B cell (primary cell): ENCODE results near the gene CABLES1. TPM values are rescaled to one million over a fixed set of nuclear protein-coding genes. Genes with fewer than 3 reads are reported as not detected.

Source experiments
- ATAC-seq: fragments of 200-7000 bp; cut with Tn5 transposase; one replicate; pipeline ENCODE4 v1.10.0; 2021; ENCODE audit warnings: low read depth, mild to moderate bottlenecking, moderate number of reproducible peaks, moderate library complexity
- CTCF ChIA-PET: fragments of 350-600 bp; sonication (Branson Sonifier 250); formaldehyde crosslinking; loops from one replicate; lab custom pipeline; 2021; ENCODE audit warnings: antibody characterized with exemption, inconsistent platforms; lab: Charles Lee
- POLR2A ChIA-PET: fragments of 350-600 bp; sonication (Branson Sonifier 250); formaldehyde crosslinking; loops from one replicate; lab custom pipeline; 2021; ENCODE audit warnings: antibody characterized with exemption; lab: Charles Lee
- DNase-seq: peaks from one replicate; pipeline ENCODE4 v3.0.0; 2013
- H2AFZ ChIP-seq: 2 replicates; pipeline ENCODE4 v1.6.1; 2012; ENCODE audit warnings: mild to moderate bottlenecking, low read depth, low read length; ENCODE audit not compliant: insufficient read depth, poor library complexity, severe bottlenecking
- H3K27ac ChIP-seq, 2 donors: 1 replicate in 1 of 2; 2 replicates in 1 of 2; pipeline ENCODE4 v1.5.1; 2012 to 2013; ENCODE audit warnings: low read length in 2 of 2, mild to moderate bottlenecking in 2 of 2, moderate library complexity in 1 of 2
- H3K27me3 ChIP-seq, 4 experiments: fragments of 200-600 bp in 1 of 4; sonication (generic) in 1 of 4; replicated peaks in 1 of 4; 1 replicate in 2 of 4; 2 replicates in 2 of 4; pipeline versions ENCODE4 v1.6.1 to v1.7.0; 2013 to 2016; ENCODE audit warnings: low read length in 3 of 4, mild to moderate bottlenecking in 2 of 4, mixed read lengths in 1 of 4, moderate library complexity in 1 of 4; ENCODE audit not compliant: insufficient read depth in 4 of 4, control insufficient read depth in 3 of 4; ENCODE audit errors: control extremely low read depth in 1 of 4
- H3K36me3 ChIP-seq, 2 experiments: replicated peaks in 1 of 2; 1 replicate in 1 of 2; 2 replicates in 1 of 2; pipeline versions ENCODE4 v1.6.1 to v1.7.1; 2013; ENCODE audit warnings: low read length in 1 of 2; ENCODE audit not compliant: insufficient read depth in 2 of 2, control insufficient read depth in 1 of 2; ENCODE audit errors: control extremely low read depth in 1 of 2, extremely low read depth in 1 of 2
- H3K4me1 ChIP-seq, 2 donors: fragments of 200-600 bp in 1 of 2; sonication (generic) in 1 of 2; 1 replicate in 1 of 2; 2 replicates in 1 of 2; pipeline versions ENCODE4 v1.5.1 to v1.6.1; 2013 to 2017; ENCODE audit warnings: low read length in 2 of 2; ENCODE audit not compliant: control insufficient read depth in 2 of 2, insufficient read depth in 2 of 2
- H3K4me2 ChIP-seq: replicated peaks from 2 replicates; pipeline ENCODE3; 2012; ENCODE audit warnings: mild to moderate bottlenecking, low read depth, low read length; ENCODE audit not compliant: poor library complexity, severe bottlenecking
- H3K4me3 ChIP-seq, 5 experiments: fragments of 200-600 bp in 1 of 5; sonication (generic) in 1 of 5; 1 replicate in 3 of 5; 2 replicates in 2 of 5; pipeline versions ENCODE4 v1.5.1 to v1.7.0; 2011 to 2016; ENCODE audit warnings: low read length in 4 of 5, mild to moderate bottlenecking in 4 of 5, low read depth in 2 of 5, control low read depth in 1 of 5, moderate library complexity in 1 of 5; ENCODE audit not compliant: insufficient read depth in 1 of 5; ENCODE audit errors: control extremely low read depth in 1 of 5, extremely low read depth in 1 of 5
- H3K79me2 ChIP-seq: fragments of 200-600 bp; sonication (generic); one replicate; pipeline ENCODE4 v1.6.0; 2016; ENCODE audit warnings: low read length; ENCODE audit not compliant: control insufficient read depth, insufficient read depth
- H3K9ac ChIP-seq: fragments of 200-600 bp; sonication (generic); 2 replicates; pipeline ENCODE4 v1.6.1; 2017; ENCODE audit warnings: mild to moderate bottlenecking, low read length, moderate library complexity
- H3K9me3 ChIP-seq, 3 donors: one replicate each; pipeline versions ENCODE4 v1.6.1 to v1.7.1; 2013; ENCODE audit warnings: low read length in 2 of 3; ENCODE audit not compliant: control insufficient read depth in 2 of 3, insufficient read depth in 1 of 3; ENCODE audit errors: control extremely low read depth in 1 of 3
- H4K20me1 ChIP-seq: 2 replicates; pipeline ENCODE4 v1.6.0; 2012; ENCODE audit warnings: mild to moderate bottlenecking, low read length; ENCODE audit not compliant: insufficient read depth, control insufficient read depth, poor library complexity, severe bottlenecking
- H3K27ac Mint-ChIP-seq: one replicate; pipeline ENCODE4 v1.8.0; 2021; ENCODE audit warnings: mixed read lengths
- H3K27me3 Mint-ChIP-seq: one replicate; pipeline ENCODE4 v1.8.0; 2021; ENCODE audit warnings: mixed read lengths
- H3K4me1 Mint-ChIP-seq: one replicate; pipeline ENCODE4 v1.8.0; 2021; ENCODE audit warnings: mixed read lengths
- H3K4me3 Mint-ChIP-seq: one replicate; pipeline ENCODE4 v1.8.0; 2021; ENCODE audit warnings: mixed read lengths
- H3K9me3 Mint-ChIP-seq: one replicate; pipeline ENCODE4 v1.8.0; 2022; ENCODE audit warnings: mixed read lengths; ENCODE audit not compliant: insufficient read depth
- EZH2 ChIP-seq: IDR thresholded peaks from 2 replicates; pipeline ENCODE4 v1.6.1; 2012; ENCODE audit warnings: borderline replicate concordance, low read depth, mild to moderate bottlenecking, moderate library complexity, low read length; ENCODE audit not compliant: insufficient read depth, poor library complexity, severe bottlenecking
- WGBS: methylation state at CpG from one replicate; pipeline ENCODE4 v1.1.5; 2013; ENCODE audit warnings: missing lambda C conversion rate; ENCODE audit not compliant: insufficient coverage; 5-methylcytosine and 5-hydroxymethylcytosine counted together
- intact Hi-C: fragments of 100-400 bp; cut with micrococcal nuclease; formaldehyde crosslinking; loops from one replicate; pipeline ENCODE4 v1.10.0; 2022
- polyA plus RNA-seq: library from polyadenylated mRNA; depleted of rRNA; stranded (reverse); fragments of >200 nt; gene quantifications from 2 replicates; pipeline ENCODE4 v1.2.3, GENCODE V29; 2012
- total RNA-seq, 2 donors: library from RNA; stranded (reverse); fragments of 120-200 nt in 1 of 2; gene quantifications; 1 replicate in 1 of 2; 2 replicates in 1 of 2; pipeline versions ENCODE4 v1.2.3 to v1.2.4, GENCODE V29; 2013 to 2022
- TF ChIP-seq, protein P1 (sequence below): fragments of 200-600 bp; IDR thresholded peaks from one replicate; pipeline ENCODE4 v1.8.0; 2022; ENCODE audit warnings: antibody characterized with exemption, mild to moderate bottlenecking

Gene CABLES1
- total and polyA plus RNA-seq, 2 donors (not counting 1 experiment from before 2014, with no cell fraction given), result 0.30 to 56.3 TPM

DNA sequence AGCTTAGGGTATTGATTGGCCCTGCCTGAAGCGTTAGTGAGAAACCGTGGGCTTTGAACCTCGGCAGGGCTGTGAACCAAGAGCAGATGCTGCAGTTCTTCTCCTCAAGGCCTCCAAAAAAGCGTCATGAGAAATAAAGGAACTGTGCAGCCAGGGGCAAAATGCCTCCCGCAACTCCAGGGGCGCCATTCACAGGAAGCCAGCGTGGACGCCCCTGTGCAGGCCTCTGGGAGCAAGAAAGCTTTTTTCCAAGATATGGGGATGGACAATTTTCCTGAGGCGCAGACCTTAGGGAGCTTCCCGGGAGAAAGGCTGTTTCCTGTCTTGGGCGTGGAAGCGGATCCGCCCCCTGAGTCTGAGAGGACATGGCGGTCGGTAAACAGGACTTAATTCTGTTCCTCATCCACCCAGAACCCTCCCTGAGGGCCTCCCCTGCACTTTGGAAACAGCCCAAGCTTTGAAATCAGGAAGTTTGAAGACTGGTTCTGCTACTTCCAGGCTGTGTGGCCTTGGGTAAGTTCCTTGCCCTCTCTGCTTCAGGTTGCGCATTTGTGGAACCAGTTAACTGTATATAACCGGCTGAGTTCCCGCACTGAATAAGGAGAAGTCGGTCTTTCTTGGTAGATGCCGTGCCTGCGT is 29.6 kb upstream of the CABLES1 start:
- Mint-ChIP-seq H3K9me3 (no peaks in the 10 kb centered on the region), H3K27me3 (peaks cover 21% of the 10 kb centered on the region), H3K4me3 (no peak overlapping the region), H3K4me1 (peaks cover 4% of the 10 kb centered on the region), H3K27ac (no peak overlapping the region)
- DNase-seq (no peak), ATAC-seq (no peak)
- Histone ChIP-seq H3K9me3 (no peaks in the 10 kb centered on the region), H4K20me1 (no peaks in the 10 kb centered on the region), H3K4me3 (no peak overlapping the region), H3K79me2 (no peaks in the 10 kb centered on the region), H3K4me2 (no peak overlapping the region), H2AFZ (no peak overlapping the region), H3K36me3 (no peaks in the 10 kb centered on the region), H3K4me1 (no peaks in the 10 kb centered on the region), H3K27ac (no peak overlapping the region), H3K9ac (no peak overlapping the region), H3K27me3 (no peaks in the 10 kb centered on the region)
- ChIA-PET CTCF (no interaction called here), POLR2A (no interaction called here)
- WGBS, result 96% methylated on average over 18 of the region's 21 CpGs
- intact Hi-C loops, result no loop called here
- TF ChIP-seq EZH2, result no peak
- TF ChIP-seq, protein P1, sequence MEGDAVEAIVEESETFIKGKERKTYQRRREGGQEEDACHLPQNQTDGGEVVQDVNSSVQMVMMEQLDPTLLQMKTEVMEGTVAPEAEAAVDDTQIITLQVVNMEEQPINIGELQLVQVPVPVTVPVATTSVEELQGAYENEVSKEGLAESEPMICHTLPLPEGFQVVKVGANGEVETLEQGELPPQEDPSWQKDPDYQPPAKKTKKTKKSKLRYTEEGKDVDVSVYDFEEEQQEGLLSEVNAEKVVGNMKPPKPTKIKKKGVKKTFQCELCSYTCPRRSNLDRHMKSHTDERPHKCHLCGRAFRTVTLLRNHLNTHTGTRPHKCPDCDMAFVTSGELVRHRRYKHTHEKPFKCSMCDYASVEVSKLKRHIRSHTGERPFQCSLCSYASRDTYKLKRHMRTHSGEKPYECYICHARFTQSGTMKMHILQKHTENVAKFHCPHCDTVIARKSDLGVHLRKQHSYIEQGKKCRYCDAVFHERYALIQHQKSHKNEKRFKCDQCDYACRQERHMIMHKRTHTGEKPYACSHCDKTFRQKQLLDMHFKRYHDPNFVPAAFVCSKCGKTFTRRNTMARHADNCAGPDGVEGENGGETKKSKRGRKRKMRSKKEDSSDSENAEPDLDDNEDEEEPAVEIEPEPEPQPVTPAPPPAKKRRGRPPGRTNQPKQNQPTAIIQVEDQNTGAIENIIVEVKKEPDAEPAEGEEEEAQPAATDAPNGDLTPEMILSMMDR, result no peak

DNA sequence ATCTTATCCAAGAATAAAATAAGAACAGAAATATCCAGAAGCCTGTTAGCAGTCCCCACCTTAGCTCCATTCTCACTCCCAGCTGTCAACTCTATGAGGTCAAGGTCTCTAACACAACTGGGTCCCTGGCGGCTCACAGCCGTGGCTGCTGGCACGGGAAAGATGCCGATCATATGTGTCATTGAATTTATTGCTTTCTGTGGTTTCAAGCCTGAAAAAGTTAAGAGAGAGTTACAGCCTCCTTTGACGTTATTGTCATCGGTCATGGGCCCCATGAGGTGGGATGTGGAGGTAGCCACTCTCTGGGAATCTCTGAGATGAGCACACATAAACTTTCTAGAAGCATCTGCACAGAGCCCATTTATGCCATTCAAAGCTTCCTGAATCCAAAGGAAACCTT is 28.7 kb upstream of the CABLES1 start:
- no peak for TF ChIP-seq EZH2
- TF ChIP-seq, protein P1, result no peak
- Histone ChIP-seq H3K27ac (no peak overlapping the region), H3K27me3 (no peaks in the 10 kb centered on the region), H3K36me3 (no peaks in the 10 kb centered on the region), H3K79me2 (no peaks in the 10 kb centered on the region), H3K4me2 (no peak overlapping the region), H4K20me1 (no peaks in the 10 kb centered on the region), H3K9me3 (no peaks in the 10 kb centered on the region), H3K4me3 (no peak overlapping the region), H3K9ac (no peak overlapping the region), H3K4me1 (no peaks in the 10 kb centered on the region), H2AFZ (peak overlapping the region; percentile 20)
- ATAC-seq (no peak), DNase-seq (no peak)
- ChIA-PET POLR2A (no interaction called here), CTCF (no interaction called here)
- intact Hi-C loops, result no loop called here
- no CpG with 5 or more reads among the region's 6 CpGs for whole genome bisulfite sequencing
- no peak overlapping the region for H3K4me3 Mint-ChIP-seq
- H3K27ac Mint-ChIP-seq, result no peak overlapping the region
- no peaks in the 10 kb centered on the region for H3K9me3 Mint-ChIP-seq
- peaks cover 21% of the 10 kb centered on the region for H3K27me3 Mint-ChIP-seq
- H3K4me1 Mint-ChIP-seq, result peaks cover 4% of the 10 kb centered on the region
